Stimulated activated CD4-positive, alpha-beta T cell treated with anti-CD3 and anti-CD28 coated beads, Interleukin-1b, Interleukin-23, amount 100 ng/mL, for 24 hours (primary cell): Measurements from ENCODE around the gene FAM177A1.

ENCODE experiments used
- DNase-seq, 4 experiments: peaks; one replicate each; pipeline ENCODE4 v3.0.0-alpha.2; 2020; ENCODE audit warnings: low read depth in 4 of 4, low spot score in 1 of 4

Gene FAM177A1

GRCh38 chr14:35122696-35123387 lies 76.8 kb downstream of the FAM177A1 start:
- DNase-seq = peak in 1 of 4 experiments; percentile 5

DNA sequence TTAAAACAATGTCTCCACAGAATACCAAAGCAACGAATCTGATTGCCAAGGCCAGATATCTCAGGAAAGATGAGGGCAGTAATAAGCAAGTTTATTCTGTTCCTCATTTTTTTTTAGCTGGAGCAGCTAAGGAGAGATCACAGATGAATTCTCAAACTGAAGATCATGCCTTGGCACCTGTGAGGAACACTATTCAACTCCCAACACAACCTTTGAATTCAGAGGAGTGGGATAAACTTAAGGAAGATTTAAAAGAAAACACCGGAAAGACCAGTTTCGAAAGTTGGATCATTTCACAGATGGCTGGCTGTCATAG lies 77.3 kb downstream of the FAM177A1 start:
- DNase-seq = no peak

DNA sequence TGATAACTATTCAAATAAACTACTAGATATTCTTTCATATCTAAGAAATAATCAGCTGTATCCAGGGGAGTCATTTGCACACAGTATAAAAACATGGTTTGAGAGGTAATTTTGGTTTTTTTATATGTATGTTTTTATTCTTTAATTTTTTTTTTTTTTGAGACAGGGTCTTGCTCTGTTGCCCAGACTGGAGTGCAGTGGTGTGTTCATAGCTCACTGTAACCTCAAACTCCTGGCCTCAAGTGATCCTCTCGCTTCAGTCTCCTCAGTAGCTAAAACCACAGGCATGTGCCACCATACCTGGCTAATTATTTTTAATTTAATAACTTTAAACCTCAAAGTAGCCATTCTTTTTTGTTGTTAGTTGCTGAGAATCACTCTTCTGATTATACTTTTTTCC lies 78.1 kb downstream of the FAM177A1 start:
- no peak for DNase-seq
